Stomach (tissue), 9 donors: Measurements from ENCODE around the gene BMPR1B. TPM values are rescaled to one million over a fixed set of nuclear protein-coding genes. Genes with fewer than 3 reads are reported as not detected.
A peak's percentile ranks its signal among the peaks of the same experiment; 100 is the strongest.

ENCODE experiments used
- DNase-seq, 2 donors: peaks; one replicate each; pipeline versions ENCODE4 v3.0.0 to v3.0.0-alpha.2; 2013 to 2019
- H3K27ac ChIP-seq, 5 donors: fragments of 200-600 bp in 4 of 5; sonication (generic) in 4 of 5; one replicate each; pipeline ENCODE4 v1.5.1; 2013 to 2019; ENCODE audit warnings: mild to moderate bottlenecking in 1 of 5, moderate library complexity in 1 of 5
- H3K27me3 ChIP-seq, 3 donors: fragments of 200-600 bp; sonication (generic); one replicate each; pipeline ENCODE4 v1.5.1; 2017 to 2019; ENCODE audit warnings: mixed run types in 1 of 3
- H3K36me3 ChIP-seq, 4 donors: fragments of 200-600 bp; sonication (generic); 1 replicate in 3 of 4; 2 replicates in 1 of 4; pipeline ENCODE4 v1.5.1; 2016 to 2019
- H3K4me1 ChIP-seq, 4 donors: fragments of 200-600 bp; sonication (generic); one replicate each; pipeline ENCODE4 v1.5.1; 2016 to 2019
- H3K4me3 ChIP-seq, 4 donors: fragments of 200-600 bp; sonication (generic) in 3 of 4; one replicate each; pipeline ENCODE4 v1.5.1; 2016 to 2019; ENCODE audit warnings: mild to moderate bottlenecking in 1 of 4
- H3K9me3 ChIP-seq, 4 donors: fragments of 200-600 bp; sonication (generic); one replicate each; pipeline ENCODE4 v1.5.1; 2016 to 2019
- EP300 ChIP-seq: sonication (generic); formaldehyde crosslinking; IDR thresholded peaks from one replicate; pipeline ENCODE4 v1.6.1; 2017; ENCODE audit warnings: antibody characterized with exemption
- POLR2A ChIP-seq, 4 donors: fragments of 450-650 bp; IDR thresholded peaks; one replicate each; pipeline ENCODE4 v1.6.1; 2016; ENCODE audit warnings: antibody characterized with exemption in 4 of 4, control low read depth in 2 of 4, mild to moderate bottlenecking in 1 of 4, moderate library complexity in 1 of 4
- POLR2AphosphoS5 ChIP-seq, 3 donors: sonication (generic); formaldehyde crosslinking; IDR thresholded peaks; one replicate each; pipeline ENCODE4 v1.6.1; 2016; ENCODE audit warnings: antibody characterized with exemption in 3 of 3
- WGBS, 5 donors: extraction: QIAGEN DNeasy Blood & Tissue Kit in 3 of 5; methylation state at CpG; one replicate each; pipeline versions ENCODE4 v1.1.5 to v1.1.7; 2013 to 2018; 5-methylcytosine and 5-hydroxymethylcytosine counted together
- intact Hi-C: fragments of 100-400 bp; cut with DNase I; formaldehyde crosslinking; loops from one replicate; pipeline ENCODE4 v1.15.1; 2023; ENCODE audit warnings: low total_unique reads
- polyA plus RNA-seq, 3 donors: library from polyadenylated mRNA; stranded (reverse); fragments of 200-250 nt; gene quantifications; one replicate each; pipeline ENCODE4 v1.2.3, GENCODE V29; 2013
- total RNA-seq, 5 donors: library from RNA; depleted of rRNA; stranded (reverse); fragments of >200 nt; gene quantifications; one replicate each; pipeline versions ENCODE4 v1.1.0 to v1.2.3, GENCODE V29; 2014 to 2016
- TF ChIP-seq, protein P1 (sequence below), 7 experiments: fragments of 450-650 bp in 4 of 7; fragments of 200-600 bp in 3 of 7; sonication (generic) in 3 of 7; IDR thresholded peaks; one replicate each; pipeline ENCODE4 v1.5.1; 2016 to 2019; ENCODE audit warnings: antibody characterized with exemption in 7 of 7, control low read depth in 2 of 7, mild to moderate bottlenecking in 1 of 7
- donor health status: healthy with polysubstance abuse.
- donor health status: Bipolar disorder and iron deficiency.
- donor health status: healthy.

Gene BMPR1B
- total and polyA plus RNA-seq, 8 donors: 0.37 to 29.8 (median 1.5) TPM; not detected in 1

GRCh38 chr4:95197353-95197752 is 439.6 kb downstream of the BMPR1B start:
- Histone ChIP-seq H3K36me3 (peaks cover 0 to 3% (median 0%) of the 10 kb centered on the region in 4 donors), H3K27me3 (peaks cover 0 to 3% (median 0%) of the 10 kb centered on the region in 3 donors), H3K27ac (no peak overlapping the region), H3K9me3 (no peaks in the 10 kb centered on the region), H3K4me3 (no peak overlapping the region), H3K4me1 (no peaks in the 10 kb centered on the region)
- no peak for TF ChIP-seq POLR2AphosphoS5 (IDR thresholded peaks at IDR 0.05)
- TF ChIP-seq, protein P1, sequence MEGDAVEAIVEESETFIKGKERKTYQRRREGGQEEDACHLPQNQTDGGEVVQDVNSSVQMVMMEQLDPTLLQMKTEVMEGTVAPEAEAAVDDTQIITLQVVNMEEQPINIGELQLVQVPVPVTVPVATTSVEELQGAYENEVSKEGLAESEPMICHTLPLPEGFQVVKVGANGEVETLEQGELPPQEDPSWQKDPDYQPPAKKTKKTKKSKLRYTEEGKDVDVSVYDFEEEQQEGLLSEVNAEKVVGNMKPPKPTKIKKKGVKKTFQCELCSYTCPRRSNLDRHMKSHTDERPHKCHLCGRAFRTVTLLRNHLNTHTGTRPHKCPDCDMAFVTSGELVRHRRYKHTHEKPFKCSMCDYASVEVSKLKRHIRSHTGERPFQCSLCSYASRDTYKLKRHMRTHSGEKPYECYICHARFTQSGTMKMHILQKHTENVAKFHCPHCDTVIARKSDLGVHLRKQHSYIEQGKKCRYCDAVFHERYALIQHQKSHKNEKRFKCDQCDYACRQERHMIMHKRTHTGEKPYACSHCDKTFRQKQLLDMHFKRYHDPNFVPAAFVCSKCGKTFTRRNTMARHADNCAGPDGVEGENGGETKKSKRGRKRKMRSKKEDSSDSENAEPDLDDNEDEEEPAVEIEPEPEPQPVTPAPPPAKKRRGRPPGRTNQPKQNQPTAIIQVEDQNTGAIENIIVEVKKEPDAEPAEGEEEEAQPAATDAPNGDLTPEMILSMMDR (IDR thresholded peaks at IDR 0.05): no peak
- no peak for TF ChIP-seq EP300
- no peak for TF ChIP-seq POLR2A (IDR thresholded peaks at IDR 0.05)
- DNase-seq: no peak
- WGBS, 5 donors: 70 to 87% (median 77%) methylated on average over 6 of the region's 6 CpGs
- intact Hi-C loops: no loop called here

- intact Hi-C loops: no loop called here
- H3K27ac ChIP-seq: no peak overlapping the region
- H3K4me3 ChIP-seq: no peak overlapping the region
- no peak for TF ChIP-seq EP300
- no peaks in the 10 kb centered on the region for H3K9me3 ChIP-seq
- H3K36me3 ChIP-seq: peaks cover 0 to 3% (median 0%) of the 10 kb centered on the region in 4 donors
- H3K4me1 ChIP-seq: no peaks in the 10 kb centered on the region
- DNase-seq: no peak
- WGBS, 5 donors: 85 to 93% (median 91%) methylated on average over 7 of the region's 7 CpGs
- H3K27me3 ChIP-seq: no peaks in the 10 kb centered on the region
These were observed 441.2 kb downstream of the BMPR1B start for GRCh38 chr4:95198961-95199360.

GRCh38 chr4:95204267-95204844 is 446.6 kb downstream of the BMPR1B start:
- intact Hi-C loops: no loop called here
- Histone ChIP-seq H3K4me1 (no peaks in the 10 kb centered on the region), H3K9me3 (no peaks in the 10 kb centered on the region), H3K27ac (no peak overlapping the region), H3K36me3 (peaks cover 0 to 3% (median 0%) of the 10 kb centered on the region in 4 donors), H3K27me3 (no peaks in the 10 kb centered on the region), H3K4me3 (no peak overlapping the region)
- WGBS, 5 donors: 72 to 81% (median 73%) methylated on average over 8 of the region's 8 CpGs
- DNase-seq: no peak
- no peak for TF ChIP-seq EP300
- TF ChIP-seq, protein P1 (IDR thresholded peaks at IDR 0.05): no peak

DNA sequence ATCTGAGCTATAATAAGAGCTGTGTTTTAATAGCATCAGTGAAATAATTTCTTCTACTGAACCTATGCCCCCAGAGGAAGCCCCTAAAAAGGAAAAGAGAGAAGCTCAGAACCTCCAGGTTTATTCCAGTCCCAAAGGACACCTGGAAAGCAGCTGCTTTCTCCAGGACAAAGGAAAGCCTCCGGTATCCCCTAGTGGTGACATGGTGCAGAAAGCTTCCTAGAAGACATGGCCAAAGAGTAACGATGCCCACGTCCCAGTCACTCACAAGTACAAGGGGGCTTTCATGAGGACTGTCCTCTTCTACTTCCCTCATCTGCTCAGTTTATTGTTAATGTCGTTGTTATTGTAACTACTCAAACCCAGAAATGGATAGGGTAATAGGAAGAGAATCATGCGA is 447.1 kb downstream of the BMPR1B start:
- 26 to 69% (median 42%) methylated on average over 5 of the region's 5 CpGs for WGBS, 5 donors
- TF ChIP-seq, protein P1 (IDR thresholded peaks at IDR 0.05): peak in 2 of 7 experiments; percentile 13 to 22
- TF ChIP-seq POLR2A (IDR thresholded peaks at IDR 0.05): no peak
- Histone ChIP-seq H3K4me1 (no peaks in the 10 kb centered on the region), H3K27ac (no peak overlapping the region), H3K4me3 (no peak overlapping the region), H3K9me3 (no peaks in the 10 kb centered on the region), H3K27me3 (no peaks in the 10 kb centered on the region), H3K36me3 (peaks cover 0 to 3% (median 0%) of the 10 kb centered on the region in 4 donors)
- DNase-seq: no peak
- intact Hi-C loops: no loop called here
